GM18861 (cell line): ENCODE results near the gene RPS17.
"Not testable (repeated sequence)": the region's sequence is repeated elsewhere in the genome, so short reads cannot be mapped to it uniquely, and the experiment has no call there.

Source experiments
- ATAC-seq: cut with Tn5 transposase; IDR thresholded peaks from one replicate; pipeline ENCODE4 v1.9.1; 2021; ENCODE audit not compliant: unreplicated experiment

Gene RPS17

GRCh38 chr15:82548700-82549099, 8.4 kb upstream of the RPS17 start:
- ATAC-seq, result no peak

DNA sequence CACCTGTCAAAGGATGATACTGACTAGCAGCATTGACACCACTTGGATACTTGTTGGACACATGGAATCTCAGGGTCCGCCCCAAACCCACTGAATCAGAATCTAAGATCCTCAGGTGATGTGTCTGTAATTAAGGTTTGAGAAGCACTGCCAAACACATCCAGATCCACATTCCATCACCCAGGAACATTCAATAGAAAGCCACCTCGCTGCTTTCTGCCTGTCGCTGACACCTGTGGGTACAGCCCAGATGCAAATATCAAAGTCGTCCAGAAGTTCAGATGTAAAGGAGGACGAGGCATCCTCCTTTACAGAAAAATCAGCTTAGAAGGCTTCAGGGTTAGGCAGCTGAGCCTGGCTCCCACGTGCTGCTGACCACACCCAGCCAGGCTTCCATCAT, 5.2 kb upstream of the RPS17 start:
- no peak for ATAC-seq

- ATAC-seq, result no peak
These were observed 4.7 kb upstream of the RPS17 start for GRCh38 chr15:82545002-82545401.

DNA sequence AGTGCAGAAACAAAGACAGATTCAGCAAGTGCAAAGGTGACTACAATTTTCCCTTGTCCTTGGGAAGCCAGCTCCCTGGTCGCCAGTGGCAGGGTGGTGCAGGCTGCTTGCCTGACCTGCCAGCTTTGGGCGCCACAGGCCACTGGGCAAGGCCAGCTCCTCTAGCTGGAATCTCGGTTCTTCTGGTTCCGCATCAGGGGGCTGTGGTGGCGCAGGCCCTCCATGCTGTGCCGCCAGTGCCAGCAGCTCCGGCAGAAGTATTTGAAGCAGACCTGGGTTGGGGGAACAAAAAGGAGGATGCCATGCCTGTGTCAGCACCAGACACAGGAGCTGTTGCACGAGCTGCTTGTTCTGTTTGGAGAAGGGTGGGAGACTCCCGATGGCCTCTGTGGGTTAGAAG, 4.2 kb upstream of the RPS17 start:
- ATAC-seq, result no peak

DNA sequence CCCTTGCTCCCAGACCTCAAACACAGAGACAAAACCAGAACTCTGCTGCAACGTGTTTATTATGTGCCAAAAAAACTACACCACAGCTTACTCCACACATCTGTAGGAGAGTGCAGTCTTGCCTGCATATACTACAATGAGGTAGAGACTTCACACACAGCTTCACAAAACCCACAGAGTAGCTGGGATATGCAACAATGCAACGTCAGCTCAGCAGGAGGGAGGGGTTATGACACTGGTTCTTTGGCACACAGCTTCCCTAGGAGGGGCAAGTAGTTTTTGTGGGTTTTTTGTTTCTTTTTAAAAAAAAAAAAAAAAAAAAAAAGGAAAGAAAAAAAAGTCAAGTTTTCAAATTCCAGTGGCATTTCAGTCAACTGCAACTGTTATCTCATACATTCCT, 2.9 kb upstream of the RPS17 start:
- ATAC-seq, result no peak

DNA sequence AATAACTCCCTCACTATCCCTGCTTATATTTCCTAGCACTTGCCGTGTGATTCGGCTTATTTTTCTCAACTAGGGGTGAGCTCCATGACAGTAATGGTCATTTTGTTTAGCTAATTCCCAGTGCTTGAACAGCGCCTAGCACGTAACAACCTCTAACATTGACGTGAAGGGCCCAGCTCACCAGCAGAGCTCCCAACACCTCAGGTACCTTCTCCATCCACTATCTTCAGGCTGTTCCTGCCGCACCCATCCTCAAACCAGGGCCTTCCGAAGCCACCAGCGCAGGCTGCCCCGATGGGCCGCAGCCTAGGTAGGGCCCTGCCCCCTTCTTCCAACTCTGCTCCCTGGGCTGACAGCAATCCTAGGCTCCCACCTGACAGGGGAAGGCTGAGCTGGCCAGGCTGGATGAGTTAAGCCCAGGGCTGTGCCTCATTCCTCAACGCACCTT, 751 bp upstream of the RPS17 start:
- no peak for ATAC-seq

DNA sequence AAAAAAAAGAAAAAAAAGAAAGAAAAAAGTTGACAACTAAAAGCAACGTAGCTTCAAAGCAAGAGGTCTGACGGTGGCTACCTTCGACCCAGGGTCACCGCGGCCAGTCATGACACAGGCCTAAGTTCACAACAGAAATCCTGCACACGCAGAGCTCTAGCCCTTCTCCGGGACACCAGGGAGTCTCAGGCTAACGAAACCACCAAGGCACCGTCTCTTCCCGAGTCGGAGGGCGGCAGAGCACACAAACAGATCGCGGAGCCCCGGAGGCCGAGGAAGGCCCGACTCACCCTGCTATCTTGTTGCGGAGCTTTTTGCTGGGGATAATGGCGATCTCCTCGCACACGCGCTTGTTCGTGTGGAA, 584 bp downstream of the RPS17 start:
- no peak for ATAC-seq

DNA sequence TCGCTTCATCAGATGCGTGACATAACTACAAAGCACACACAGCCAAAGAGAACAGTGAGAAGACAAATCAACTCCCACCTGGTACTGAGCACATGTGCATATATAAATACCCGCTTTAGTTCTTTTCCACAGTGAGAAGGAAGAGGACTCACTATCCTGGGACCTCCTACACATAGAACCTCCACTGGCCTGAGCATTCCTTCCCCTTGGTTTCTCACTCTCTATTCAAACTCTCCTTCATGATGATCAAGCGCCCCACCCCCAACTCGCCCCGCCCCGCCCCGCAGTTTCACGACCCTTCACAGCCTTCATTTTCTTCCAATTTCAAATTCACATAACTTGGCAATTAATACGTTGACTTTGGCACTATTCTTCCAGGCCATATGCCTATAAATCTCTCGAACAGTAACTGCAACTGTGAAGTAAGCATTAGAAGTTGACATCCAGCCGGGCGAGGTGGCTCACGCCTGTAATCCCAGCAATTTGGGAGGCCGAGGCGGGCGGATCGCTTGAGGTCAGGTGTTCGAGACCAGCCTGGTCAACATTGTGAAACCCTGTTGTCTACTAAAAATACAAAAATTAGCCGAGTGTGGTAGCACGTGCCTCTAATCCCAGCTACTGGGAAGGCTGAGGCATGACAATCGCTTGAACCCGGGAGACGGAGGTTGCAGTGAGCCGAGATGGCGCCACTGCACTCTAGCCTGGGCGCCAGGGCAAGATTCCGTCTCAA, 1.1 kb downstream of the RPS17 start:
- no peak for ATAC-seq

DNA sequence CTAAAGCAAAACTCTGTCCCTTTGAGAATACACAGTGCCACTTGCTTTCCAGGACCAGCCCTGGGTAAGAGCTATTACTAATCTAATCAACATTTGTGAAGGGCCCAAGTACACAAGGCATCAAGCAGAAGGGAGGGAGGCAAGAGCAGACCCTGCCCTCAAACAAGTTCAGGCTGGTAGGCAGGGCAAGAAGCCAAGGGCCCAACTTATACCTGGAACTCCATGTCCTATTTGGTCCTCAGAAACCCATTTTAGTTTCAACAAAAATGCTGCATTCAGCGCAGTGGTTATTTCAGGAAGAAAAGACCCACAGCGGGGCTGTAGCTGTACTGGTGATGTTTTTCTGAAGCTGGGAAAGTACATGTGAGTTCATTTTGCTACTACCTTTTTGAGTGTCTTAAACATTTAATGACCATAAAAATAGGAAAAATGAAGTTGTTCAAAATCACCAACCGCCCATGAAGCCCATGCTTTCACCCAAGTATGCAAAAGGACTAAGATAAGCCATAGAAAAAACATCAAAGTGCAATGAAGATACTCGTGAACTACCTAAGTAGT, 2.8 kb downstream of the RPS17 start:
- no peak for ATAC-seq

DNA sequence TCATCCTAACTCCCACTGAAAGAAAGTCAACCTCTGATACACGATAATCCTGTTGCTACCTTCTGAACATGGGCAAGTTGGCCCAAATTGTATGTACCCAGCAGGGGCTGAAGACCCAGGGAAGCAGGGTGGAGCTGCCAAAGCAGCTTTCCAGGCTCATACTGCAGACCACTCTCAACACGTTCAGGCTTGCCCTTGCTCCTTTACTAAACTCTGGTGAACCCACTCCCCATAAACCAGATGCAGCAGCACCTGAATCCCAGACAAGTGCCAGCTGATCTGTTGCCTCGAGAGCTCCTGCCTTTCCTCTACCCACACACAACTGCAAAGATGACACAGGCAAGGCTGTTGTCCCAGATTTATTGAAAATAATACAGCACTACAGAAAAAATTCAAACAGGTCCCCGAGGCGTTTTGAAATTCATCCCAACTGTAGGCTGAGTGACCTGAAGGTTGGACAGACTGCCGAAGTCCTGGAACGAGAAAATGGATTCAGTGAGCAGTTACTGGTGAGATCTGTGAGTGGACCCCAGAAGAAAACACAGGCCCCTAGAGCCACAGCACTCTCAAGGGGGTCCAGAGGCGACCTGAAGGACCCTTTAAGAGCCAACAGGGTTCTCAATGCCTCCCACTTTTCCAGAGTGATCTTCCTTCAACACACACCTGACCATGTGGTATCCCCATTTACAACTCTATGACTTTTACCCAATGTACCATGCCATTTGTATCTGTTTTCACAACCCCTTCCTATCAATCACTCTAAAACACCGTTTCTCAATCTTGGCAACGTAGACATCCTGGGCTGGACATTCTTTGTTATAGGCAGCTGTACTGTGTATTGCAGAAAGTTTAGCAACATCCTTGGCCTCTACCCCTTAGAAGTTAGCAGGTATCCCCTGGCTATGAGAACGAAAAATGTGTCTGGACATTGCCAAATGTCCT, 3.6 kb downstream of the RPS17 start:
- no peak for ATAC-seq

DNA sequence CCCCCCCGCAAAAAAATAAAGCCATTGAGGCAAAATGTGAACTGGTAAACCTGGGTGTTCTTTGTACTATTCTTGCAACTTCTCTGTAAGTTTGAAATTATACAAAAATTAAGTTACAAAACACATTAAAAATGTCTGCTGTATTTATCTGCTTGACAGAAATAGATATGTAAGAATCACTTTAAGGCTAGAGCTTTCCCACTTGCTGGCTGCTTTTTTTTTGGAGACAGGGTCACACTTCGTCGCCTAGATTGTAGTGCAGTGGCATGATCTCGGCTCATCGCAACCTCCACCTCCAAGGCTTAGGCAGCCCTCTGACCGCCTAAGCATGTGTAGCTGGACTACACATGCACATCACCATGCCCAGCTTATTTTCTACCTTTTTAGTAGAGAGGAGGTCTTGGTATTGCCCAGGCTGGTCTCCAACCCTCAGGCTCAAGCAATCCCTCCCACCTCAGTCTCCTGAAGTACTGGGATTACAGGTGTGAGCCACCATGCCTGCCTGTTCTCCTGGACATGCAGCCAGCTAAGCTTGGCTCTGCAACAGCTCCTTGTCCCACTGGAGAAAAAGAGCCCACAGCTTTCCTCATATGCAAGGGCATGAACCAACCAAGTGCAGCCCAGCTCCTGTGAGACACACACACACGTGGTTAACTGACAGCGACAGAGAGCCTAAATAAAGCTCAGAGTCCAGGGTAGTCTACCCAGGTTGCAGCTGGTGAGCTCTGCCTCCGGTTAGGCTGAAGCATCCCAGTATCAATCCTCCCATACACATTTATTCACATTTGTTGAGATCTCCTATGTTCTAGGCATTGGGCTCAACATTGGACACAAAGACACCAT, 4.5 kb downstream of the RPS17 start:
- no peak for ATAC-seq

DNA sequence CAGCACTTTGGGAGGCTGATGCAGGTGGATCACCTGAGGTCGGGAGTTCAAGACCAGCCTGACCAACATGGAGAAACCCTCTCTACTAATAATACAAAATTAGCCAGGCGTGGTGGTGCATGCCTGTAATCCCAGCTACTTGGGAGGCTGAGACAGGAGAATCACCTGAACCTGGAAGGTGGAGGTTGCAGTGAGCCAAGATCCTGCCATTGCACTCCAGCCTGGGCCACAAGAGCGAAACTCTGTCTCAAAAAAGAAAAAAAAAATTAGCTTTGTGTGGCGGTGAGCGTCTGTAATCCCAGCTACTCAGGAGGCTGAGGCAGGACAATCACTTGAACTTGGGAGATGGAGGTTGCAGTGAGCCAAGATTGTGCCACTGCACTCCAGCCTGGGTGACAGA, 5.1 kb downstream of the RPS17 start:
- not testable (repeated sequence) for ATAC-seq

DNA sequence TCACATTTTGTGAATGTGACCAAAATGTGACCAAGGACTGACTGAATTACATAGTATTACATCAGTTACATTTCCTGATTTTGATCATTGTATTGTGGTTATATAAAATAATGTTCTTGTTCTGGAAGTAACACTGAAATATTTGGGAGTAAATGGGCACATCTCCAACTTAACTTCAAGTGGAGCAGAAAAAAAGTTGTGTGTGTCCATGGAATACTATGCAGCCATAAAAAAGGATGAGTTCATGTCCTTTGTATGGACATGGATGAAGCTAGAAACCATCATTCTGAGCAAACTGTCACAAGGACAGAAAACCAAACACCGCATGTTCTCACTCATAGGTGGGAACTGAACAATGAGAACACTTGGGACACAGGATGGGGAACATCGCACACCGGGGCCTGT, 5.8 kb downstream of the RPS17 start:
- not testable (repeated sequence) for ATAC-seq

GRCh38 chr15:82533801-82534200, 6.5 kb downstream of the RPS17 start:
- no peak for ATAC-seq

DNA sequence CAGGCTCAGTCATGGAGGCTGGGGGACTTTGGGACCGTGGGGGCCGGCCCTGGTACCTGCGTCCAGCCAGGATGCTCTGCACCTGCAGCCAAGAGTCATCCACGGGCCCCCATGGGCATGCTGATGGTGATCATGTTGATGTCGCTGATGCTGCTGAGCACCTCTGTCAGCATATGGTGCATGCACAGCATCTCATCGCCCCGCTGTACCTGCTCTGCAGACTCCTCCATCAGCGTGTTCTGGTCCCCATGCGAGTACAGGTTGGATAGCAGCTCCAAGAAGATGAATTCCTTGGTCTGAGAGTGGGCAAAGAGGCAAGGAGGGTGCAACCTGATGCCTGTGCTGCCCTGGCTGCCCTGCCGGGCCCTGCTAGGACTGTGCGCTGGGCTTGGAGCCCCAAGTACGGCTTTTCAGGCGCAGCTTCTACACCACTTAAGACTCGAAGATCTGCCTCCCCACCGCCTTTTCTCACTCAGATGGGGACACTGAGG, 7.2 kb downstream of the RPS17 start:
- no peak for ATAC-seq

GRCh38 chr15:82532383-82532990, 7.8 kb downstream of the RPS17 start:
- ATAC-seq, result no peak

- ATAC-seq, result no peak
These were observed 8.5 kb downstream of the RPS17 start for GRCh38 chr15:82531496-82532382.

DNA sequence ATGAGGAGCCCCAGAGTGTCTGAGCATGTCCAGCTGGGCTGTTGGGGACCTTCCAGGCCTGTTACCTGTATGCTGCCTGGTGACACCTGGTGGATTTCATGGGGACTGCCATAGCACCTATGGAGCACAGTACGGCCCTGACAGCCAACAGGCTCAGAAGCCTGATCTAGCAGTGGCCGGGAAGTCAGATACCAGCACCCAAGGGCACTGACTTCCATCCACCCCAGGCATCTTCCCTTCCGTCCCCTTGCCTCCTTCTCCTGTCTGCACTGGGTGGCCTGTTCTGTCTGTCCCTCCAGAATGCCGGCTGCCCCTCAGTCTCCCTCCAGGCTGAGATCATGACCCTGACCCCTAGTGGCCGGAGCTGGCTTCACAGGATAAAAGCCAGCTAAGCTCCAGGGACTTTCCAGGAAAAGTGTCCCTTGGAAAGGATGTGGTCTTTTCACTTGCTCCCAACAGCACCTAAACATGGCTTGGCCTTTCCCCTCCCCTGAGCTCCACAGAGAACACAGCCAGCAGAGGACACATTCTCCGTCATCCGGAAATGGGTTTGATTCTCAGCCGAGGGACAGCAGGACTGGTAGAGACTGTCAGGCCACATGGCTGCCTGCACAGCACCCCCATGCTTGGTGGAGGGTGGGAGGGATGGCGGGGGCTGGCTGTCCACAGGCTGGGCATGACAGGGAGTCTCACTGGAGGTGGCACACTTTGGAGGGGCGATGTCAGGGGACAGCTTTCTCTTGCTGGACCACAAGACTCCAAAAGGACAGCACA, 9.5 kb downstream of the RPS17 start:
- ATAC-seq, result peak; percentile 58

GRCh38 chr15:82530006-82530405, 10.3 kb downstream of the RPS17 start:
- ATAC-seq, result no peak
